CD14-positive monocyte (primary cell): ENCODE measurements around the gene CTCFL. TPM values are rescaled to one million over a fixed set of nuclear protein-coding genes. Genes with fewer than 3 reads are reported as not detected.

ENCODE experiments used
- DNase-seq, 3 donors: peaks; one replicate each; pipeline ENCODE4 v3.0.0-alpha.2; 2011 to 2022
- H2AFZ ChIP-seq: 2 replicates; pipeline ENCODE4 v1.6.0; 2012; ENCODE audit warnings: mild to moderate bottlenecking, low read depth, low read length, inconsistent platforms; ENCODE audit not compliant: insufficient read depth, poor library complexity, severe bottlenecking
- H3K27ac ChIP-seq, 2 donors: 1 replicate in 1 of 2; 2 replicates in 1 of 2; pipeline ENCODE4 v1.5.1; 2012 to 2013; ENCODE audit warnings: low read length in 2 of 2, control low read depth in 1 of 2, inconsistent platforms in 1 of 2, low read depth in 1 of 2, mild to moderate bottlenecking in 1 of 2
- H3K27me3 ChIP-seq, 2 donors: one replicate each; pipeline versions ENCODE4 v1.6.0 to v1.6.1; 2011 to 2013; ENCODE audit warnings: low read length in 2 of 2; ENCODE audit not compliant: control insufficient read depth in 2 of 2, insufficient read depth in 2 of 2
- H3K36me3 ChIP-seq, 2 donors: replicated peaks in 1 of 2; 1 replicate in 1 of 2; 2 replicates in 1 of 2; pipeline versions ENCODE4 v1.5.1 to v1.6.1; 2012 to 2013; ENCODE audit warnings: low read length in 2 of 2, control low read depth in 1 of 2, inconsistent platforms in 1 of 2, mild to moderate bottlenecking in 1 of 2; ENCODE audit not compliant: insufficient read depth in 2 of 2, control insufficient read depth in 1 of 2
- H3K4me1 ChIP-seq, 2 donors: 1 replicate in 1 of 2; 2 replicates in 1 of 2; pipeline versions ENCODE4 v1.5.1 to v1.6.1; 2012 to 2013; ENCODE audit warnings: low read length in 2 of 2, control low read depth in 1 of 2, inconsistent platforms in 1 of 2, mild to moderate bottlenecking in 1 of 2, moderate library complexity in 1 of 2; ENCODE audit not compliant: insufficient read depth in 2 of 2, control insufficient read depth in 1 of 2
- H3K4me2 ChIP-seq: replicated peaks from 2 replicates; pipeline ENCODE3; 2012; ENCODE audit warnings: low read length, moderate library complexity, mild to moderate bottlenecking; ENCODE audit not compliant: poor library complexity, severe bottlenecking; ENCODE audit errors: extremely low read depth
- H3K4me3 ChIP-seq, 3 experiments: fragments of 200-600 bp in 1 of 3; sonication (generic) in 1 of 3; replicated peaks in 1 of 3; 1 replicate in 2 of 3; 2 replicates in 1 of 3; pipeline ENCODE4 v1.5.1; 2011 to 2013; ENCODE audit warnings: low read length in 3 of 3, mild to moderate bottlenecking in 3 of 3, control low read depth in 2 of 3, low read depth in 2 of 3, inconsistent platforms in 1 of 3, moderate library complexity in 1 of 3
- H3K79me2 ChIP-seq: 2 replicates; pipeline ENCODE4 v1.6.0; 2012; ENCODE audit warnings: mild to moderate bottlenecking, control low read depth, inconsistent platforms, low read length, moderate library complexity; ENCODE audit not compliant: insufficient read depth
- H3K9ac ChIP-seq: 2 replicates; pipeline ENCODE4 v1.6.0; 2017; ENCODE audit warnings: low read length, mild to moderate bottlenecking; ENCODE audit not compliant: insufficient read depth, poor library complexity, severe bottlenecking
- H3K9me3 ChIP-seq, 2 donors: replicated peaks in 1 of 2; 1 replicate in 1 of 2; 2 replicates in 1 of 2; pipeline versions ENCODE4 v1.5.1 to v1.6.1; 2012 to 2013; ENCODE audit warnings: low read length in 2 of 2, control low read depth in 1 of 2; ENCODE audit not compliant: control insufficient read depth in 1 of 2, insufficient read depth in 1 of 2
- H4K20me1 ChIP-seq: 2 replicates; pipeline ENCODE4 v1.6.0; 2012; ENCODE audit warnings: mild to moderate bottlenecking, low read length, control low read depth, moderate library complexity; ENCODE audit not compliant: insufficient read depth
- H3K27ac Mint-ChIP-seq, 7 donors: one replicate each; pipeline ENCODE4 v1.8.0; 2020; ENCODE audit warnings: mild to moderate bottlenecking in 7 of 7, mixed read lengths in 7 of 7, moderate library complexity in 6 of 7, inconsistent platforms in 2 of 7
- H3K27me3 Mint-ChIP-seq, 3 donors: one replicate each; pipeline ENCODE4 v1.8.0; 2021 to 2022; ENCODE audit warnings: low read depth in 3 of 3, mild to moderate bottlenecking in 3 of 3, mixed read lengths in 3 of 3, moderate library complexity in 3 of 3, inconsistent platforms in 1 of 3
- H3K36me3 Mint-ChIP-seq, 2 donors: one replicate each; pipeline ENCODE4 v1.8.0; 2020; ENCODE audit warnings: mixed read lengths in 2 of 2, inconsistent platforms in 1 of 2, mild to moderate bottlenecking in 1 of 2
- H3K4me1 Mint-ChIP-seq: one replicate; pipeline ENCODE4 v1.8.0; 2020; ENCODE audit warnings: mild to moderate bottlenecking, mixed read lengths
- H3K4me3 Mint-ChIP-seq, 2 donors: one replicate each; pipeline ENCODE4 v1.8.0; 2020; ENCODE audit warnings: mild to moderate bottlenecking in 2 of 2, mixed read lengths in 2 of 2, moderate library complexity in 1 of 2
- H3K9me3 Mint-ChIP-seq, 7 donors: one replicate each; pipeline ENCODE4 v1.8.0; 2020 to 2022; ENCODE audit warnings: mixed read lengths in 7 of 7, mild to moderate bottlenecking in 6 of 7, moderate library complexity in 6 of 7, inconsistent platforms in 2 of 7
- WGBS: methylation state at CpG from one replicate; pipeline ENCODE4 v1.1.5; 2013; ENCODE audit warnings: missing lambda C conversion rate; ENCODE audit not compliant: insufficient coverage; 5-methylcytosine and 5-hydroxymethylcytosine counted together
- intact Hi-C, 2 donors: fragments of 100-400 bp; cut with micrococcal nuclease; formaldehyde crosslinking; loops; one replicate each; pipeline versions ENCODE4 v1.15.0 to v1.15.1; 2023
- polyA plus RNA-seq, 3 donors: library from polyadenylated mRNA; depleted of rRNA in 1 of 3; unstranded in 2 of 3; stranded (reverse) in 1 of 3; fragments of 300-500 nt in 2 of 3; fragments of >200 nt in 1 of 3; fragmentation: Illumina TruSeq in 2 of 3; gene quantifications; 1 replicate in 2 of 3; 2 replicates in 1 of 3; pipeline ENCODE4 v1.2.3, GENCODE V29; 2012 to 2021
- TF ChIP-seq, protein P1 (sequence below): fragments of 200-600 bp; IDR thresholded peaks from one replicate; pipeline ENCODE4 v1.8.0; 2022; ENCODE audit warnings: antibody characterized with exemption, mild to moderate bottlenecking

Gene CTCFL
- polyA plus RNA-seq, 3 donors = not detected

DNA sequence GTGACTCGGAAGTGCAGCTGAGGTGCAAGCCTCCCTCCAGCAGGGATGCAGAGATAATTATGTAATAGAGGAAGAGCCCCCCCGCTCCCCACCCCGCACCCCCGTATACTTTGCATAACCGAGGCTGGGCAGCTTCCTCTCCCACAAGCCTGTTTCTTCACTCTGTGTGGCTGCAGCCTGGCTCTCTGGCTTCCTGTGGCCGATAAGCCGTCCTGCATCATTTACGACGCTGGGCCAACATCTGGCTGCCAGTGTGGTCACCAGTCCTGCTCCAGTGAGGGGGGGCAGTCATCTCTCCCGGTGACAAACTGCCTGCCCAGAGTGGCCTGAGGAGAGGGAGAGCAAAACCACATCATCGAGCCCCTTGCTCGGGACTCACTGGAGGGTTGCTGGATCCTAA is 74.5 kb downstream of the CTCFL start:
- Histone ChIP-seq H3K4me3 (peak overlapping the region in 1 of 3 experiments; percentile 49), H2AFZ (no peak overlapping the region), H3K9me3 (peaks cover 0 to 6% of the 10 kb centered on the region in 2 donors), H3K79me2 (no peaks in the 10 kb centered on the region), H3K36me3 (no peaks in the 10 kb centered on the region), H3K9ac (no peak overlapping the region), H3K27me3 (no peaks in the 10 kb centered on the region), H3K4me1 (peaks cover 49 to 63% of the 10 kb centered on the region in 2 donors), H3K4me2 (peak overlapping the region; percentile 55), H4K20me1 (no peaks in the 10 kb centered on the region), H3K27ac (peak overlapping the region; percentile 77 to 84)
- Mint-ChIP-seq H3K36me3 (peaks cover 3 to 4% of the 10 kb centered on the region in 2 donors), H3K27me3 (peaks cover 0 to 5% (median 4%) of the 10 kb centered on the region in 3 donors), H3K4me1 (peaks cover 67% of the 10 kb centered on the region), H3K27ac (peak overlapping the region; percentile 94 to 99 (median 98)), H3K9me3 (peaks cover 0 to 8% (median 5%) of the 10 kb centered on the region in 7 donors), H3K4me3 (peak overlapping the region; percentile 72 to 85)
- 0% methylated on average over 8 of the region's 12 CpGs for WGBS
- intact Hi-C loops = loop anchor here (2.0 to 5.0 kb wide), 2 partner anchors 18 to 63 kb away; no protein-coding TSS in a partner anchor
- peak; percentile 86 to 92 (median 92) for DNase-seq
- TF ChIP-seq, protein P1, sequence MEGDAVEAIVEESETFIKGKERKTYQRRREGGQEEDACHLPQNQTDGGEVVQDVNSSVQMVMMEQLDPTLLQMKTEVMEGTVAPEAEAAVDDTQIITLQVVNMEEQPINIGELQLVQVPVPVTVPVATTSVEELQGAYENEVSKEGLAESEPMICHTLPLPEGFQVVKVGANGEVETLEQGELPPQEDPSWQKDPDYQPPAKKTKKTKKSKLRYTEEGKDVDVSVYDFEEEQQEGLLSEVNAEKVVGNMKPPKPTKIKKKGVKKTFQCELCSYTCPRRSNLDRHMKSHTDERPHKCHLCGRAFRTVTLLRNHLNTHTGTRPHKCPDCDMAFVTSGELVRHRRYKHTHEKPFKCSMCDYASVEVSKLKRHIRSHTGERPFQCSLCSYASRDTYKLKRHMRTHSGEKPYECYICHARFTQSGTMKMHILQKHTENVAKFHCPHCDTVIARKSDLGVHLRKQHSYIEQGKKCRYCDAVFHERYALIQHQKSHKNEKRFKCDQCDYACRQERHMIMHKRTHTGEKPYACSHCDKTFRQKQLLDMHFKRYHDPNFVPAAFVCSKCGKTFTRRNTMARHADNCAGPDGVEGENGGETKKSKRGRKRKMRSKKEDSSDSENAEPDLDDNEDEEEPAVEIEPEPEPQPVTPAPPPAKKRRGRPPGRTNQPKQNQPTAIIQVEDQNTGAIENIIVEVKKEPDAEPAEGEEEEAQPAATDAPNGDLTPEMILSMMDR = no peak

DNA sequence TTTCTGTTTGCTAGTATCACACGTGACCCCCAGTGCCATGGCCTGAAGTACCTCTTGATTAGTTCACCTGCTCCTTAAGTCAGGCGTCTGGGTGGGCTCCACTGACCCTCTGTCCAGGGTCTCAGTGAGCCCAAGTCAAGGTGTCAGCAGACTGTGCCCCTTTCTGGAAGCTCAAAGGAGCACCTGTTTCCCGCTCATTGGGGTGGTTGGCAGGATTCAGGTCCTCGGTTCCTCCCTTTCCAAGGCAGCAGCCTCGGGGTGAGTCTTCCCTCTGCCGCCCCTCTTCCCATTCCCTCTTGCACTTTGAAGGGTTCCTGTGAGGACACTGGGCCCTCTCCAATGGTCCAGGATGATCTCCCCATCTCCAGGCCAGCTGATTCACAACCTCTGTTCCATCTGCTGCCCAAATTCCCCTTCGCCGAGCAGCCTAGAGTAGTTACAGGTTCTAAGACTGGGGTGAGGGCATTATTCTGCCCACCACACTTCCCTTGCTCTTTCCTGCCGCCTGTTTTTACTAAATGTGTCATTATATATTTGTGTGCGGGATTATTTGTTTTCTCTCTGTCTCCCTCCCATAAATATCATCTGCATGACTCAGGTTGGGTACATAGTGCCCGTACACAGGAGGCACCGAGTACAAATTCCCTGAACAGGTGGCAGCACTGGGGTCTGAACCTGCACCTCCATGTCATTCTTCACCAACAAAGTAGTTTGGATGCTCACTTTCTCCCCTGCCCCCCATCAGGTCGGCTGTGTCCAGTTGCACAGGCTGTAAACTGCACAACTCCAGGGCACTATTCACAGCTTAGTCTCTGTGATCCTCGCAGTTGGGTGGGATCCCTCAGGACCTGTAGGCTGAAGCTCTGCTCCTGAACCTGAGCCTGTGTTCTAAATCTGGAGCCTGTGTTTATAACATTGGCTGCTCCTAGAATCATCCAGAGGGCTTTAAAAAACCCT is 75.3 kb downstream of the CTCFL start:
- Histone ChIP-seq H3K4me3 (peak overlapping the region in 1 of 3 experiments; percentile 49), H3K9ac (no peak overlapping the region), H2AFZ (no peak overlapping the region), H3K4me2 (peak overlapping the region; percentile 55), H3K4me1 (peaks cover 49 to 63% of the 10 kb centered on the region in 2 donors), H3K27me3 (no peaks in the 10 kb centered on the region), H3K79me2 (no peaks in the 10 kb centered on the region), H3K27ac (peak overlapping the region; percentile 49 to 77), H3K36me3 (no peaks in the 10 kb centered on the region), H3K9me3 (peaks cover 0 to 6% of the 10 kb centered on the region in 2 donors), H4K20me1 (no peaks in the 10 kb centered on the region)
- Mint-ChIP-seq H3K4me1 (peaks cover 62% of the 10 kb centered on the region), H3K27ac (peak overlapping the region; percentile 82 to 99 (median 95)), H3K27me3 (peaks cover 0 to 5% (median 4%) of the 10 kb centered on the region in 3 donors), H3K4me3 (peak overlapping the region in 1 of 2 donors; percentile 42), H3K9me3 (peaks cover 0 to 8% (median 4%) of the 10 kb centered on the region in 7 donors), H3K36me3 (peaks cover 4% of the 10 kb centered on the region in 2 donors)
- TF ChIP-seq, protein P1 = no peak
- 29% methylated on average over 9 of the region's 14 CpGs for WGBS
- intact Hi-C loops = loop anchor here (2.0 to 5.0 kb wide), 2 partner anchors 17 to 62 kb away; no protein-coding TSS in a partner anchor
- no peak for DNase-seq
